ENCODE data around the gene MAP2K2. TPM values are rescaled to one million over a fixed set of nuclear protein-coding genes. Genes with fewer than 3 reads are reported as not detected.

The MAP2K2 gene
- total and polyA plus RNA-seq, 9 of the 15 experiments (the other 6 are each of a cell fraction or from before 2014, with no cell fraction given), result 1.0 to 151 (median 58.3) TPM

DNA sequence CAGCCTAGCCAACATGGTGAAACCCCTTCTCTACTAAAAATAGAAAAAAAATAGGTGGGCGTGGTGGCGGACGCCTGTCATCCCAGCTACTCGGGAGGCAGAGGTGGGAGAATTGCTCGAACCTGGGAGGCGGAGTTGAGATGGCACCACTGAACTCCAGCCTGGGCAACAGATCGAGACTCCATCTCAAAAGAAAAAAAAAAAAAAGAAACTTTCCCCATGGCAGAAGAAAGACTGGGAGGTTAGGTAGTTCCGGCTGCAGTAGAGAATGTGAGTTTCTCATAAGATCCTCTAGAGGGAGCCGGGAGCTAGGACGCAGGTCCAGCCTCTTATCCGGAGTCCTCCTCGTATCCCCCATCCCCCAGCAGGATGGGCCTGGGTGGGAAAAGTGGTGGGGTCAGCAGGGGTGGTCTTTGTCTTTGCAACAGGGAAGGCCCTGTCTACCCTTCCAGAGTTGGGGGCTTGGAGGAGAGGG is 16.4 kb upstream of the MAP2K2 start (continued):
- TF ChIP-seq, protein P1, sequence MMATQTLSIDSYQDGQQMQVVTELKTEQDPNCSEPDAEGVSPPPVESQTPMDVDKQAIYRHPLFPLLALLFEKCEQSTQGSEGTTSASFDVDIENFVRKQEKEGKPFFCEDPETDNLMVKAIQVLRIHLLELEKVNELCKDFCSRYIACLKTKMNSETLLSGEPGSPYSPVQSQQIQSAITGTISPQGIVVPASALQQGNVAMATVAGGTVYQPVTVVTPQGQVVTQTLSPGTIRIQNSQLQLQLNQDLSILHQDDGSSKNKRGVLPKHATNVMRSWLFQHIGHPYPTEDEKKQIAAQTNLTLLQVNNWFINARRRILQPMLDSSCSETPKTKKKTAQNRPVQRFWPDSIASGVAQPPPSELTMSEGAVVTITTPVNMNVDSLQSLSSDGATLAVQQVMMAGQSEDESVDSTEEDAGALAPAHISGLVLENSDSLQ (IDR thresholded peaks at IDR 0.05), result 0 out of 2 replicates have a peak, but pooled peaks have one; percentile 15
- TF ChIP-seq, protein P2, sequence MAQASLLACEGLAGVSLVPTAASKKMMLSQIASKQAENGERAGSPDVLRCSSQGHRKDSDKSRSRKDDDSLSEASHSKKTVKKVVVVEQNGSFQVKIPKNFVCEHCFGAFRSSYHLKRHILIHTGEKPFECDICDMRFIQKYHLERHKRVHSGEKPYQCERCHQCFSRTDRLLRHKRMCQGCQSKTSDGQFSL (CRISPR knock-in tag; IDR thresholded peaks at IDR 0.05), result no peak
- TF ChIP-seq, protein P2 (tag; IDR thresholded peaks at IDR 0.05), result no peak
- TF ChIP-seq TEAD1 (CRISPR knock-in tag; IDR thresholded peaks at IDR 0.05) (peak in 1 of 2 experiments; percentile 52; a peak in 1 of 4 replicates), KAT8 (IDR thresholded peaks at IDR 0.05; ENCODE audit: low read depth) (no peak), ZNF24 (IDR thresholded peaks at IDR 0.05) (no peak), ZNF384 (IDR thresholded peaks at IDR 0.05; ENCODE audit: low read depth, low read length) (peak; percentile 55; the same call in 1 of the 2 replicates), LARP7 (IDR thresholded peaks at IDR 0.05) (peak; percentile 77; the same call in 1 of the 2 replicates), SETDB1 (IDR thresholded peaks at IDR 0.05; ENCODE audit: low read length) (no peak), KLF13 (tag; IDR thresholded peaks at IDR 0.05; ENCODE audit: borderline replicate concordance, low read depth) (no peak), RAD21 (CRISPR knock-in tag; conservative IDR thresholded peaks at IDR 0.05 in 1 of 2, IDR thresholded peaks at IDR 0.05 in 1 of 2) (peak; percentile 38 to 74; a peak in 3 of 4 replicates)
- TF ChIP-seq, protein P3, sequence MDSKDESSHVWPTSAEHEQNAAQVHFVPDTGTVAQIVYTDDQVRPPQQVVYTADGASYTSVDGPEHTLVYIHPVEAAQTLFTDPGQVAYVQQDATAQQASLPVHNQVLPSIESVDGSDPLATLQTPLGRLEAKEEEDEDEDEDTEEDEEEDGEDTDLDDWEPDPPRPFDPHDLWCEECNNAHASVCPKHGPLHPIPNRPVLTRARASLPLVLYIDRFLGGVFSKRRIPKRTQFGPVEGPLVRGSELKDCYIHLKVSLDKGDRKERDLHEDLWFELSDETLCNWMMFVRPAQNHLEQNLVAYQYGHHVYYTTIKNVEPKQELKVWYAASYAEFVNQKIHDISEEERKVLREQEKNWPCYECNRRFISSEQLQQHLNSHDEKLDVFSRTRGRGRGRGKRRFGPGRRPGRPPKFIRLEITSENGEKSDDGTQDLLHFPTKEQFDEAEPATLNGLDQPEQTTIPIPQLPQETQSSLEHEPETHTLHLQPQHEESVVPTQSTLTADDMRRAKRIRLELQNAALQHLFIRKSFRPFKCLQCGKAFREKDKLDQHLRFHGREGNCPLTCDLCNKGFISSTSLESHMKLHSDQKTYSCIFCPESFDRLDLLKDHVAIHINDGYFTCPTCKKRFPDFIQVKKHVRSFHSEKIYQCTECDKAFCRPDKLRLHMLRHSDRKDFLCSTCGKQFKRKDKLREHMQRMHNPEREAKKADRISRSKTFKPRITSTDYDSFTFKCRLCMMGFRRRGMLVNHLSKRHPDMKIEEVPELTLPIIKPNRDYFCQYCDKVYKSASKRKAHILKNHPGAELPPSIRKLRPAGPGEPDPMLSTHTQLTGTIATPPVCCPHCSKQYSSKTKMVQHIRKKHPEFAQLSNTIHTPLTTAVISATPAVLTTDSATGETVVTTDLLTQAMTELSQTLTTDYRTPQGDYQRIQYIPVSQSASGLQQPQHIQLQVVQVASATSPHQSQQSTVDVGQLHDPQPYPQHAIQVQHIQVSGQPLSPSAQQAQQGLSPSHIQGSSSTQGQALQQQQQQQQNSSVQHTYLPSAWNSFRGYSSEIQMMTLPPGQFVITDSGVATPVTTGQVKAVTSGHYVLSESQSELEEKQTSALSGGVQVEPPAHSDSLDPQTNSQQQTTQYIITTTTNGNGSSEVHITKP (IDR thresholded peaks at IDR 0.05; ENCODE audit: partially characterized antibody), result no peak
- TF ChIP-seq, protein P4, sequence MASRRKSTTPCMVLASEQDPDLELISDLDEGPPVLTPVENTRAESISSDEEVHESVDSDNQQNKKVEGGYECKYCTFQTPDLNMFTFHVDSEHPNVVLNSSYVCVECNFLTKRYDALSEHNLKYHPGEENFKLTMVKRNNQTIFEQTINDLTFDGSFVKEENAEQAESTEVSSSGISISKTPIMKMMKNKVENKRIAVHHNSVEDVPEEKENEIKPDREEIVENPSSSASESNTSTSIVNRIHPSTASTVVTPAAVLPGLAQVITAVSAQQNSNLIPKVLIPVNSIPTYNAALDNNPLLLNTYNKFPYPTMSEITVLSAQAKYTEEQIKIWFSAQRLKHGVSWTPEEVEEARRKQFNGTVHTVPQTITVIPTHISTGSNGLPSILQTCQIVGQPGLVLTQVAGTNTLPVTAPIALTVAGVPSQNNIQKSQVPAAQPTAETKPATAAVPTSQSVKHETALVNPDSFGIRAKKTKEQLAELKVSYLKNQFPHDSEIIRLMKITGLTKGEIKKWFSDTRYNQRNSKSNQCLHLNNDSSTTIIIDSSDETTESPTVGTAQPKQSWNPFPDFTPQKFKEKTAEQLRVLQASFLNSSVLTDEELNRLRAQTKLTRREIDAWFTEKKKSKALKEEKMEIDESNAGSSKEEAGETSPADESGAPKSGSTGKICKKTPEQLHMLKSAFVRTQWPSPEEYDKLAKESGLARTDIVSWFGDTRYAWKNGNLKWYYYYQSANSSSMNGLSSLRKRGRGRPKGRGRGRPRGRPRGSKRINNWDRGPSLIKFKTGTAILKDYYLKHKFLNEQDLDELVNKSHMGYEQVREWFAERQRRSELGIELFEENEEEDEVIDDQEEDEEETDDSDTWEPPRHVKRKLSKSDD (conservative IDR thresholded peaks at IDR 0.05; ENCODE audit: low read length), result no peak
- TF ChIP-seq, protein P5, sequence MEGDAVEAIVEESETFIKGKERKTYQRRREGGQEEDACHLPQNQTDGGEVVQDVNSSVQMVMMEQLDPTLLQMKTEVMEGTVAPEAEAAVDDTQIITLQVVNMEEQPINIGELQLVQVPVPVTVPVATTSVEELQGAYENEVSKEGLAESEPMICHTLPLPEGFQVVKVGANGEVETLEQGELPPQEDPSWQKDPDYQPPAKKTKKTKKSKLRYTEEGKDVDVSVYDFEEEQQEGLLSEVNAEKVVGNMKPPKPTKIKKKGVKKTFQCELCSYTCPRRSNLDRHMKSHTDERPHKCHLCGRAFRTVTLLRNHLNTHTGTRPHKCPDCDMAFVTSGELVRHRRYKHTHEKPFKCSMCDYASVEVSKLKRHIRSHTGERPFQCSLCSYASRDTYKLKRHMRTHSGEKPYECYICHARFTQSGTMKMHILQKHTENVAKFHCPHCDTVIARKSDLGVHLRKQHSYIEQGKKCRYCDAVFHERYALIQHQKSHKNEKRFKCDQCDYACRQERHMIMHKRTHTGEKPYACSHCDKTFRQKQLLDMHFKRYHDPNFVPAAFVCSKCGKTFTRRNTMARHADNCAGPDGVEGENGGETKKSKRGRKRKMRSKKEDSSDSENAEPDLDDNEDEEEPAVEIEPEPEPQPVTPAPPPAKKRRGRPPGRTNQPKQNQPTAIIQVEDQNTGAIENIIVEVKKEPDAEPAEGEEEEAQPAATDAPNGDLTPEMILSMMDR (IDR thresholded peaks at IDR 0.05 in 2 of 3, conservative IDR thresholded peaks at IDR 0.05 in 1 of 3; ENCODE audit: insufficient read depth in 2 of 3, low read depth in 1 of 3, low read length in 3 of 3), result peak; percentile 69 to 84 (median 80)
